ENCODE data around the gene FAM174C.

The FAM174C gene

DNA sequence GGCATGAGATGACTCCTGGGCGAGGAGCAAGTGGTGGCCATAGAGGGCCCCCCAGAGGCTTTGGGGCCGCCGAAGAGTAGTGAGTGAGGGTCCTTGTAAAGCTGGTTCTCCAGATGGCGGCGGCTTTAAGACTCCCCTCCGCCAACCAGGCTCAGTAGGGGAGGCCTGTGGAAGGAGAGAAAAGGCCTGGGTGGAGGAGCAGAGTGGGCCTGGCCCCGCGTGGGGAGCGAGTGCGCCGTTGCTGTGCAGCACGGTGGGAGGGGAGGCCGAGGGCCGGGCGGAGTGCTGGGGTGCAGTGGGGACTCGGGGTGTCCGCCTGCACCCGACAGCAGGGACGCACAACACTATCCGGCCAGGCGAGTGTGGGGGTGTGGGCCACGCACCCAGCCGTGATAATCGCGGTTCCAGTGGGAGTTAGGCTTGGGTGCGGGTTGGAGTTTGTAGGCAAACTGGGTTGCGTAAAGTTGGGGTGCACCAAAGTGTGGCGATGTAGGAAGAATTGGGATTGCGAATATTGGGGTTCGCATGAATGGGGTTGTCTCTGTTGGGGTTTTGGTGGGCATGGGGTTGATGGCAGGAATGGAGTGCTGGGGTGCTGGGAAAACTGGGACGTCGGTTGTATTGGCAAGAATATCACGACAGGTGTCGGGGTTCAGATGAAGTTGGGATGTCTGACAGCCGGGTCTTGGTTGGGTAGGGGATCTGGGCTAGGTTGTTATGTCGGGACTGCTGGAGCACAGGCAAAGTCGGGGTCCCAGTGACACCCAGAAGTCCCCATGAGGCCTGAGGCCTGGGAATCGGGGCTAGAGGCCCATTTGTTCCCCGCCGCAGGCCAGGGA, 6.9 kb upstream of the FAM174C start:
- H3K27ac ChIP-seq (ENCODE audit: low read depth, low read length): peak overlapping the region; percentile 91
- H3K9ac ChIP-seq (ENCODE audit: low read length in 5 of 5): peak overlapping the region in 3 of 5 donors; percentile 43 to 59 (median 53)
- H3K27me3 ChIP-seq (ENCODE audit: control insufficient read depth in 5 of 5, insufficient read depth in 4 of 5, low read length in 5 of 5): no peaks in the 10 kb centered on the region
- peaks cover 0 to 29% (median 28%) of the 10 kb centered on the region in 5 donors for H3K36me3 ChIP-seq (ENCODE audit: control insufficient read depth in 5 of 5, insufficient read depth in 5 of 5, low read length in 5 of 5)
- no peaks in the 10 kb centered on the region for H3K9me3 ChIP-seq (ENCODE audit: control insufficient read depth in 5 of 5, low read length in 5 of 5)
- peaks cover 25 to 81% (median 74%) of the 10 kb centered on the region in 5 donors for H3K4me1 ChIP-seq (ENCODE audit: control insufficient read depth in 5 of 5, insufficient read depth in 5 of 5, low read length in 5 of 5)
- H3K4me3 ChIP-seq (ENCODE audit: low read depth in 1 of 5, low read length in 5 of 5): peak overlapping the region in 4 of 5 donors; percentile 4 to 79 (median 26)

DNA sequence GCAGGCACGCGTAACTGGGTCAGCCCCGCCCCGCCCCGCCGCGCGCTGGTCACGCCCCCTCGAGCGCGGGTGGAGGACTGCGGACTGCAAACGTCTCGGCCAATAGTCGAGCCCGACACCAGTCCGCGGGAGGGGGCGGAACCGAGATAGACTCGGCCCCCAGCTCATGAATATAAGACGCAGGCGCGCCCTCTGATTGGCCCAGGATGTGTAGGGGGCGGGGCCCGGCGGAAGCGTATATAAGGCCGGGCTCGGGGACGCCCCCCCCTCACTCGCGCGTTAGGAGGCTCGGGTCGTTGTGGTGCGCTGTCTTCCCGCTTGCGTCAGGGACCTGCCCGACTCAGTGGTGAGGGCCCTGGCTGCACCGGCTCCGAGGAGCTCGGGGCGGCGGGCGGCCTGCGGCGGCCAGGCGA, 6.3 kb upstream of the FAM174C start, which contains the start of gene CIRBP:
Gene CIRBP, plus strand, starts transcription at position 268 of the 413 bp plus-strand sequence. CDS start 1,602 bp downstream, outside the sequence.
- peaks cover 25 to 87% (median 80%) of the 10 kb centered on the region in 5 donors for H3K4me1 ChIP-seq (ENCODE audit: control insufficient read depth in 5 of 5, insufficient read depth in 5 of 5, low read length in 5 of 5)
- H3K27me3 ChIP-seq (ENCODE audit: control insufficient read depth in 5 of 5, insufficient read depth in 4 of 5, low read length in 5 of 5): no peaks in the 10 kb centered on the region
- peak within 1 kb of the TSS; percentile 91 for H3K27ac ChIP-seq (ENCODE audit: low read depth, low read length)
- no peaks in the 10 kb centered on the region for H3K9me3 ChIP-seq (ENCODE audit: control insufficient read depth in 5 of 5, low read length in 5 of 5)
- peak within 1 kb of the TSS; percentile 73 to 95 (median 85) for H3K9ac ChIP-seq (ENCODE audit: low read length in 5 of 5)
- H3K4me3 ChIP-seq (ENCODE audit: low read depth in 1 of 5, low read length in 5 of 5): peak within 1 kb of the TSS; percentile 77 to 95 (median 81)
- H3K36me3 ChIP-seq (ENCODE audit: control insufficient read depth in 5 of 5, insufficient read depth in 5 of 5, low read length in 5 of 5): peaks cover 0 to 35% (median 34%) of the 10 kb centered on the region in 5 donors

DNA sequence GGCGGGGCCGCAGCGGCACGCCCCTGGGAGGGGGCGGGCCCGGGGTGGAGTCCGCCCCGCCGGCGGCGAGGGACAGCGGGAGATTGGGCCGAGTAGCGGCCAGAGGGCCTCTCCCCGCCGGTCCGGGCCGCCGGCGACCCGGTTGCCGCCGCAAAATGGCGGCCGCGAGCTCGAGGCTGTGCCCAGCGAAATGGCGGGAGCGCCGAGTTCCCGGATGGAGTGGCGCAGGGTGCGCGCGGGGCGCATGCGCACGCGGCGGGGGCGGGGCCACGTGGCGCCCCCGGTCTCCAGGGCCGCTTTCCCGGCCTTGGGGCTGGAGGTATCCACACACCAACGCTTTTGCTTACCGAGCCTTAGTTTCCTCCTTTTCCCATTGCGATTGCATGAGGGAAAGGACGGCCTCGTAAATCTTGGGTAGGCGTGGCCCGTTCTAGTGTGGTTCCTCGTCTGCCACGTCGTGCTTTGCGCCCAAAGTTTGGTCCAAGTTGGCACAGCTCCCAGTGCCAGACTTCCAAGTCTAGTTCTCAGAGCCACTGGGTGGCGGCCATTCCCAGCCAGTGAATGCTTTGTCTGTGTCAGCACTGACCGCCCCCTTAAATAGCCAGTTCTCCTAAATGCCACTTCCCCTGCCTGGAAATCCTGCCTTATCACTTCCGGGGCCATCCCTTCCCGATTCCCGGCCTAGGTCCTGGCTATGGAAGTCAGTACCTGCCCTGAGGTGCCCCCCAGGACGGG, 5.7 kb upstream of the FAM174C start:
- Histone ChIP-seq H3K9me3 (ENCODE audit: control insufficient read depth in 5 of 5, low read length in 5 of 5) (no peaks in the 10 kb centered on the region), H3K27me3 (ENCODE audit: control insufficient read depth in 5 of 5, insufficient read depth in 4 of 5, low read length in 5 of 5) (no peaks in the 10 kb centered on the region), H3K4me1 (ENCODE audit: control insufficient read depth in 5 of 5, insufficient read depth in 5 of 5, low read length in 5 of 5) (peaks cover 25 to 93% (median 86%) of the 10 kb centered on the region in 5 donors), H3K27ac (ENCODE audit: low read depth, low read length) (peak overlapping the region; percentile 91), H3K9ac (ENCODE audit: low read length in 5 of 5) (peak overlapping the region; percentile 73 to 95 (median 85)), H3K36me3 (ENCODE audit: control insufficient read depth in 5 of 5, insufficient read depth in 5 of 5, low read length in 5 of 5) (peaks cover 0 to 41% (median 40%) of the 10 kb centered on the region in 5 donors), H3K4me3 (ENCODE audit: low read depth in 1 of 5, low read length in 5 of 5) (peak overlapping the region; percentile 77 to 95 (median 81))

DNA sequence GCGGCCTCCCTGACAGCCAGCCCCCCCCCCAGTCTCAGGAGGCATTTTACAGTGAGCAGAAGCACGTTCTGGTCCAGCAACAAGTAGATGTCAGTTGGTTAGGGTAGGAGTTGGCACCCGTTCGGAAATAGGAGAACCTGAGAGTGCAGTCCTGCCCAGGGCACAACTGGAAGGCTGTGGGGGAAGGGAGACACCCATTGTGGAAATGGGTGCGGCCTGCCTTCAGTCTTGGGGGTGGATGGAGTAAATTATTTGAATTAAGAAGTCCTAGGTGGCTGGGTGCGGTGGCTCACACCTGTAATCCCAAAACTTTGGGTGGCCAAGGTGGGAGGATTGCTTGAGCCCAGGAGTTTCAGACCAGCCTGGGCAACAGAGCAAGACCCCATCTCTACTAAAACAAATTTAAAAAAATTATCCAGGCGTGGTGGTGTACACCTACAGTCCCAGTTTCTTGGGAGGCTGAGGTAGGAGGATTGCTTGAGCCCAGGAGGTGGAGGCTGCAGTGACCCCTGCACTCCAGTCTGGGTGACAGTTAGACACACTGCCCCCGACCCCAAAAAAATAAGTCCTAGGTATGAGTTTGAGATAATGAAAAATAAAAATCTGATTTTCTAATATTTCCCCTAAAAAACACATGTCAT, 5.0 kb upstream of the FAM174C start:
- Histone ChIP-seq H3K4me1 (ENCODE audit: control insufficient read depth in 5 of 5, insufficient read depth in 5 of 5, low read length in 5 of 5) (peaks cover 22 to 93% (median 86%) of the 10 kb centered on the region in 5 donors), H3K9me3 (ENCODE audit: control insufficient read depth in 5 of 5, low read length in 5 of 5) (no peaks in the 10 kb centered on the region), H3K27me3 (ENCODE audit: control insufficient read depth in 5 of 5, insufficient read depth in 4 of 5, low read length in 5 of 5) (no peaks in the 10 kb centered on the region), H3K36me3 (ENCODE audit: control insufficient read depth in 5 of 5, insufficient read depth in 5 of 5, low read length in 5 of 5) (peaks cover 0 to 46% (median 41%) of the 10 kb centered on the region in 5 donors), H3K9ac (ENCODE audit: low read length in 5 of 5) (peak overlapping the region; percentile 73 to 95 (median 85)), H3K4me3 (ENCODE audit: low read depth in 1 of 5, low read length in 5 of 5) (peak overlapping the region; percentile 77 to 95 (median 81)), H3K27ac (ENCODE audit: low read depth, low read length) (peak overlapping the region; percentile 91)

DNA sequence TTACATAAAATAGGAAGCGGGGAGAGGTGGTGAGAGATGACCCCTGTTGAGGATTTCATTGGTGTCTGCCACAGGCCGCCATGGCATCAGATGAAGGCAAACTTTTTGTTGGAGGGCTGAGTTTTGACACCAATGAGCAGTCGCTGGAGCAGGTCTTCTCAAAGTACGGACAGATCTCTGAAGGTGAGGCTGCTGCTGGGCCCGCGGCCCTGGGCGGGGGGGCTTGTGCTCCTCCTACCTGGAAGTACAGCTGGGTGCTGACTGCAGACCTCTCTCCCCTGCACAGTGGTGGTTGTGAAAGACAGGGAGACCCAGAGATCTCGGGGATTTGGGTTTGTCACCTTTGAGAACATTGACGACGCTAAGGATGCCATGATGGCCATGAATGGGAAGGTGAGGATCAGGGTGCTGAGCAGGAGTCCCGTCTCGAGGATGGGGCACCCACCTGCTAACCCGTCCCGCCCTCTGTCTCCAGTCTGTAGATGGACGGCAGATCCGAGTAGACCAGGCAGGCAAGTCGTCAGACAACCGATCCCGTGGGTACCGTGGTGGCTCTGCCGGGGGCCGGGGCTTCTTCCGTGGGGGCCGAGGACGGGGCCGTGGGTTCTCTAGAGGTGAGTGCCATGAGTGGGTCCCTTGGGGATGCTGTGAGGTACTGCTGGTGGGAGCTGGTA, 4.3 kb upstream of the FAM174C start:
- H3K27me3 ChIP-seq (ENCODE audit: control insufficient read depth in 5 of 5, insufficient read depth in 4 of 5, low read length in 5 of 5): no peaks in the 10 kb centered on the region
- no peaks in the 10 kb centered on the region for H3K9me3 ChIP-seq (ENCODE audit: control insufficient read depth in 5 of 5, low read length in 5 of 5)
- H3K36me3 ChIP-seq (ENCODE audit: control insufficient read depth in 5 of 5, insufficient read depth in 5 of 5, low read length in 5 of 5): peaks cover 0 to 46% (median 41%) of the 10 kb centered on the region in 5 donors
- H3K4me1 ChIP-seq (ENCODE audit: control insufficient read depth in 5 of 5, insufficient read depth in 5 of 5, low read length in 5 of 5): peaks cover 18 to 89% (median 82%) of the 10 kb centered on the region in 5 donors
- H3K27ac ChIP-seq (ENCODE audit: low read depth, low read length): peak overlapping the region; percentile 91
- H3K9ac ChIP-seq (ENCODE audit: low read length in 5 of 5): peak overlapping the region; percentile 73 to 95 (median 85)
- H3K4me3 ChIP-seq (ENCODE audit: low read depth in 1 of 5, low read length in 5 of 5): peak overlapping the region; percentile 59 to 95 (median 79)

DNA sequence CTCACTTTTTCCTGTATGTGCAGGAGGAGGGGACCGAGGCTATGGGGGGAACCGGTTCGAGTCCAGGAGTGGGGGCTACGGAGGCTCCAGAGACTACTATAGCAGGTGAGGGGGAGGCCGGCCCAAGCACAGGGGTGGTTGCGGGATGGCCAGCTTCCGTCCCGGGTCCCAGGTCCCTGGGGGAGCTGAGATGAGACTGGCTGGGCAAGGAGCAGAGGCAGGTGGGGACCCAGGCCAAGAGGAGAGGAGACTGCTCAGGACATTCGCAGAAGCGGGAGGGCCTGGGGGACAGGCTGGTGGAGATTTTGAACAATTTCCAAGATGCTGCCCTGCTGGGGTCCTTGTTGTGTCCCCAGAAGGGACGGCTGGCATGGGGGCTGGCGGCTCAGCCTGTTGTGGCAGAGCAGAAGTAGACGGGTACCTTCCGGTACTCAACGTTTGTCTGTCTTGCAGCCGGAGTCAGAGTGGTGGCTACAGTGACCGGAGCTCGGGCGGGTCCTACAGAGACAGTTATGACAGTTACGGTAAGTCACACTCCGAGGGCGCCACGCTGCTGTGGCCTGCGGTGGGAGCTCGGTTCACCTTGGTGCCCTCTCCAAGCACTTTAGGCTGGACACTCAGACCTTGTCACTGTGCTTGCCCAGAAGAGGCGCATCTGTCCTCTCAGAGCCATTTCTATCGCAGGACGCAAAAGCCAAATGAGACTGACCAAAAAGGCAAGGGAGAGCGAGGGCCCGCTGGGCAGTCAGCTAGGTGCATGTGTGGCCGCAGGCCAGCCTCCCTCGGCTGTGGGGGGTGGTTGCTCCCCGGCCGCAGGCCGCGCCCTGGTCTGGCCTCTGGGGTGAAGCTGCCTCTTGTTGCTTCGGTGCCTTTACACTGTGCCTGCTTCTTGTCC, 3.6 kb upstream of the FAM174C start:
- Histone ChIP-seq H3K27me3 (ENCODE audit: control insufficient read depth in 5 of 5, insufficient read depth in 4 of 5, low read length in 5 of 5) (no peaks in the 10 kb centered on the region), H3K4me1 (ENCODE audit: control insufficient read depth in 5 of 5, insufficient read depth in 5 of 5, low read length in 5 of 5) (peaks cover 19 to 89% (median 85%) of the 10 kb centered on the region in 5 donors), H3K36me3 (ENCODE audit: control insufficient read depth in 5 of 5, insufficient read depth in 5 of 5, low read length in 5 of 5) (peaks cover 0 to 46% (median 41%) of the 10 kb centered on the region in 5 donors), H3K4me3 (ENCODE audit: low read depth in 1 of 5, low read length in 5 of 5) (peak overlapping the region in 4 of 5 donors; percentile 59 to 81 (median 78)), H3K27ac (ENCODE audit: low read depth, low read length) (peak overlapping the region; percentile 91), H3K9me3 (ENCODE audit: control insufficient read depth in 5 of 5, low read length in 5 of 5) (no peaks in the 10 kb centered on the region), H3K9ac (ENCODE audit: low read length in 5 of 5) (peak overlapping the region in 3 of 5 donors; percentile 76 to 95 (median 85))

DNA sequence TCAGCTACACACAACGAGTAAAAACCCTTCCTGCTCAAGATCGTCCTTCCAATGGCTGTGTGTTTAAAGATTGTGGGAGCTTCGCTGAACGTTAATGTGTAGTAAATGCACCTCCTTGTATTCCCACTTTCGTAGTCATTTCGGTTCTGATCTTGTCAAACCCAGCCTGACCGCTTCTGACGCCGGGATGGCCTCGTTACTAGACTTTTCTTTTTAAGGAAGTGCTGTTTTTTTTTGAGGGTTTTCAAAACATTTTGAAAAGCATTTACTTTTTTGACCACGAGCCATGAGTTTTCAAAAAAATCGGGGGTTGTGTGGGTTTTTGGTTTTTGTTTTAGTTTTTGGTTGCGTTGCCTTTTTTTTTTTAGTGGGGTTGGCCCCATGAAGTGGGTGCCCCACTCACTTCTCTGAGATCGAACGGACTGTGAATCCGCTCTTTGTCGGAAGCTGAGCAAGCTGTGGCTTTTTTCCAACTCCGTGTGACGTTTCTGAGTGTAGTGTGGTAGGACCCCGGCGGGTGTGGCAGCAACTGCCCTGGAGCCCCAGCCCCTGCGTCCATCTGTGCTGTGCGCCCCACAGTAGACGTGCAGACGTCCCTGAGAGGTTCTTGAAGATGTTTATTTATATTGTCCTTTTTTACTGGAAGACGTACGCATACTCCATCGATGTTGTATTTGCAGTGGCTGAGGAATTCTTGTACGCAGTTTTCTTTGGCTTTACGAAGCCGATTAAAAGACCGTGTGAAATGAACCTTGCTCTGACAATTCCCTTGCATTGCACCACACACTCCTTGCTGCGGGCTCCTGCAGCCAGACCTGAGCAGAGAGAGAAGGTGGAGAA, 2.7 kb upstream of the FAM174C start:
- no peak overlapping the region for H3K4me3 ChIP-seq (ENCODE audit: low read depth in 1 of 5, low read length in 5 of 5)
- H3K36me3 ChIP-seq (ENCODE audit: control insufficient read depth in 5 of 5, insufficient read depth in 5 of 5, low read length in 5 of 5): peaks cover 0 to 46% (median 41%) of the 10 kb centered on the region in 5 donors
- peak overlapping the region in 1 of 5 donors; percentile 1 for H3K9ac ChIP-seq (ENCODE audit: low read length in 5 of 5)
- no peaks in the 10 kb centered on the region for H3K27me3 ChIP-seq (ENCODE audit: control insufficient read depth in 5 of 5, insufficient read depth in 4 of 5, low read length in 5 of 5)
- H3K4me1 ChIP-seq (ENCODE audit: control insufficient read depth in 5 of 5, insufficient read depth in 5 of 5, low read length in 5 of 5): peaks cover 19 to 82% (median 80%) of the 10 kb centered on the region in 5 donors
- H3K27ac ChIP-seq (ENCODE audit: low read depth, low read length): peak overlapping the region; percentile 91
- H3K9me3 ChIP-seq (ENCODE audit: control insufficient read depth in 5 of 5, low read length in 5 of 5): no peaks in the 10 kb centered on the region
